GM21390 (cell line): Measurements from ENCODE around the gene UBE2D3.
A peak's percentile ranks its signal among the peaks of the same experiment; 100 is the strongest.
"Not testable (repeated sequence)": the region's sequence is repeated elsewhere in the genome, so short reads cannot be mapped to it uniquely, and the experiment has no call there.

Experiments used
- ATAC-seq: cut with Tn5 transposase; IDR thresholded peaks from one replicate; pipeline ENCODE4 v1.9.1; 2021; ENCODE audit not compliant: unreplicated experiment

The UBE2D3 gene

DNA sequence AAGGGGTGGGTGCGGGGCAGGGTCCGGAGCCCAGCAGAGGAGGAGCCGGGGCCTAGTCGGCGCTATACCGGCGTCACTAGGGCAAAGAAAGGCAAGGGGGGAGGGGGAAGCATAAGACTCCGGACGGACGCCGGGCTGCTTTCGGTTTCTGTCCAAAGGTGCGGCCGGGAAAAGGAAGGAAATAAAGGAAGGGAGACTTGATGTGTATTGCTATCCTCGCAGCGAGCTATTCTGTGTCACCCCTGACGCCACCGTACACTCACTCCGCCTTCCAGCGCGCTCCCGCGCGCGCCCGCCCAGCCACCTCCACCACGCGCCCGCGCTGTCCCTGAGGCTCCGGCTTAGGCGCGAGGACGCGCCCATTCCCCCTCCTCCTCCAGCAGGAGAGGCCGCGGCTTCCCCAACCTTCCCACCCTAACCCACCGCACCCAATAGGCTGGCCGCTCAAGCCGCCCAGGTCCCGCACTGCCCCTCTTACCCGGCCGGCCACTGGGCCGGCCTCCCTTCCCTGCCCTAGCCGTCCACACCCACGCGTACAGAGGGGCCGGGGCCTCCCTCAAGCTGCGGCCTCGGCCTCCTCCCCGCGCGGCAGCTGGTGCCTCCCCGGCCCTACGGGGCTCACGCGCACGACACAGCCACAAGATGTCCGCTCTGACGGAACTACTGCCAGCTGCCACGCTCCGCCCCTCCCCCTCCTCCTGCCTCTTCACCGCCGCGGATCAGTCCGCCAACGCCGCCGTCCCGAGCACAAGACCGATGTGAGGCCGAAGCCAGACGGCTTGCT is at the start of gene UBE2D3:
Gene UBE2D3, minus strand, starts transcription at position 662 of the 784 bp plus-strand sequence. CDS start 1,043 bp downstream, outside the sequence.
- peak; percentile 30 for ATAC-seq

DNA sequence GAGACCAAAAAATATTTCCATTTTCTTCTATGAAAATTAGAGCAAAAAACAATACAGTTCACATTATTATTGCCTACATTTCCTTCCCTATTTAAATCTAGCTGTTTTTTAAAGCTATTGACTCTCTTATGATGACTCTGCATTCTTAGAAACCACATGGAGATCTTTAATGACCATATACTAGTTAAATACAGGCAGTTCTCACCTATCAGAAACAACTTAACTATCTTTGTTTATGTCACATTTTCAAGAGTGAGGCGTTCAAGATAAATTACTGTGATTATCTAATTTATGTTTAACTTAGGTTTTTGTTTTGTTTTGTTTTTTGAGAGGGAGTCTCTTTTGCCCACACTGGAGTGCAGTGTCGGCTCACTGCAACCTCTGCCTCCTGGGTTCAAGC is 44.4 kb upstream of the UBE2D3 start:
- ATAC-seq, result no peak

DNA sequence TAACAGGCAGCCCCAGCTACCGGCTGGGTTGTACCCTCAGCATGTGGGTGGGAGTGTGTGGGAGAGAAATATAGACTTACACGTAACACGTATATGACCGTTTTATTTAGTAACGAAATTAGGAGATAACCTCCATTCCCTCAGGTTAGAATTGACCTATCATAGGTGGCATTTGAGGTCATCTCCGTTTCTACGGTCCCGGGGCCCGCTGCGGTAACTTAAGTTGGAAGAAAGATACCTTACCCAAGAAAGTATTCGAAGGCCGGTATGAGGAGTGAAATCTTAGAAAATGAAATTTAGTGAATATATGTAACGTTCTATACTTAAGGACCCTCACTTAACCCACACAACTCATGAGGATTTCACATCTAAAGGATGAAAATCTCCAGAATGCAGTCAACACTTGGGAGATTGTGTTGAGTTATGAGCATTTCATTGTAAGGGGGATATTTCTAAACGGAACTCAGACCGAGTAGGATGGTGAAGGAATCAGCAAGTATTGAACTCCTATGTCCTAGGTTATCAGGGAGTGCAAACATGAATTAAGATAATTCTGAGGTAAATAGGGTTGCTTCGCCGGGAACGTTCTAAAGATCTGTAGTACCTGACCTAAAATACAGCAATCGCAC is 42.3 kb upstream of the UBE2D3 start:
- ATAC-seq, result peak; percentile 21

DNA sequence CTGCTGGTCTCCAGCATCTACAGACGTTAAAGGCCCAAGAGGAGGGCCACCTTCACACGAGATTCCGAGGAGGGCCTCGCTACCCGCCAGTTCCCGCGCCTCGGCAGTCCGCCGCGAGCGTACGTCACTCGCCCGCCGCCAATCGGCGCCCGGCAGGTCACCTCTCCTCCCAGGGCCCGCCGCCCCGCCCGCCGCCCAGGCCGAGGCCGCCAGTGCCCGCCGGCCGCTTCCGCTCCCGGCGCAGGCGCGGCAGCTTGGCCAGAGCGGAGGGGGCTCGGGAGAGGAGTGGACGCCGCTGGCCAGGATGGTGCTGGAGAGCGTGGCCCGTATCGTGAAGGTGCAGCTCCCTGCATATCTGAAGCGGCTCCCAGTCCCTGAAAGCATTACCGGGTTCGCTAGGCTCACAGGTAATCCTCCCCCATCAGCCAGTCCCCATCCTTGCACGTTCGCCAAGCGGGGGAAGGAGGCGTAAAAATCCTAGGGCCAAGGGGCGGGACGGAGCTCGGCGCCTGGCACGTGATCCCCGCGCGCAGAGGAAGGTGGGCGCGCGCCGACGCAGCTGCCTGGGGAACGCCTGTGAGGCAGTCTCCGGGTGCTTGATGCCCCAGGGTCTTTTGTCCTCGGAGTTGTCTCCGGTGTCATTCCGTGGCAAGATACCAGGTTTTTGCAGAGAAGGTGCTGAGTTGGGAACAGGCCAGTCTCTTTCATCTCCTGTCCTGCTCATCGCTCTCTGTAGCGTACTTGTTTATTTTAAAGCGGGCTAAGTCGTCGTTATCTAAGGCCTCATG is 41.6 kb upstream of the UBE2D3 start, which contains the start of gene CISD2:
Gene CISD2, plus strand, starts transcription at position 212 of the 788 bp plus-strand sequence. Its CDS starts 93 bp downstream, at position 305.
- peak; percentile 83 for ATAC-seq

DNA sequence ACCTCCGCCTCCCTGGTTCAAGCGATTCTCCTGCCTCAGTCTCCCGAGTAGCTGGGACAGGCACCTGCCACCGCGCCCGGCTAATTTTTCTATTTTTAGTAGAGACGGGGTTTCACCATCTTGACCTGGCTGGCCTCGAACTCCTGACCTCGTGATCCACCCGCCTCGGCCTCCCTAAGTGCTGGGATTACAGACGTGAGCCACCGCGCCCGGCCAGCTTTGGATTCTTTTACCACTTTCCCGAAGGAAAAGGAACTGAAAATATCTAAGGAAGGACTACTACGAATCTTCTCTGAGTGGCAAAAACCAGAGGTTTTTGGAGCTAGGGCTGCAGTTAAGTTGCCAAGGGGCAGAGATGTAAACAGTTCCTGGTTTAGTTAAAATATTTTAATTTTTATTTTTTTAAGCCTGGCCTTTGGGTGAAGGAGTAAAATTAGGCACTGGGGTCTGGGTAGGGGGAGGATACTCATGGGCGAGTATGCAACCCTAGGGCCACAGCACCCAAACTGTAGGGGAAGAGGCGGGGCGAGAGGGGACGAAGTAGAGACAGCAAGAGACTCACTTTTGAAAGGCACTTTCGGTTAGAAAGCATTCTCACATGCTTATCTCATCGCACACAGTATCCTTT is 40.9 kb upstream of the UBE2D3 start:
- ATAC-seq, result no peak

DNA sequence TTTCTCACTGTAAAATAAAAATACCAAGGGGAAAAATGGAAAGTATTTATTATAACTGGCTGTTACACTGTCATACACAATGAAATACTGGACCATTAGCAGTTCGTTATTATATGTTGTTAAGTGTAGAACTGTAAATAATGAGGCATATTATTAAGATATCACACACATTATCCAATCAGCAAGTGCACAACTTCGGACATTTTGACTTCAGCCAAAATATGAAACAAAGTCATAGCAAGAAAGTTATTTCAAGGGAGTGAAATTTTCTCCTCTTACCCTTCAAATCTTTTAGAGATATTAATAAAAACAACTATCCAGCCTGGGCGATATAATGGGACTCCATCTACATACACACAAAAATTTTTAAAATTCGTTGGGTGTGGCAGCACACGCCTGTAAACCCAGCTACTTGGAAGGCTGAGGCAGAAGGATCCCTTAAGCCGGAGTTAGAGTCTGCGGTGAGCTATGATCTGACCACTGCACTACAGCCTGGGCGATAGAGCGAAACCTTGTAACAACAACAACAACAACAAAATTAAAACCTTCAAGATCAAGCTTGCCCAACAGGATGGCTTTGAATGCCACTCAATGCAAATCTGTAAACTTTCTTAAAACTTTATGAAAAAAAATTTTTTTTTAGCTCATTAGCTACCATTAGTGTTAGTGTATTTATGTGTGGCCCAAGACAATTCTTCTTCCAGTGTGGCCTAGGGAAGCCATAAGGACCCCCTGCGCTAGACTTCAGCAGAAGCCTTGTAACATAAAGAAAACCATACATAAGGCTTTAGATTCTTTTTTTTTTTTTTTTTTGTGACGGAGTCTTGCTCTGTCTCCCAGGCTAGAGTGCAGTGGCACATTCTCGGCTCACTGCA is 40.2 kb upstream of the UBE2D3 start:
- ATAC-seq, result no peak

DNA sequence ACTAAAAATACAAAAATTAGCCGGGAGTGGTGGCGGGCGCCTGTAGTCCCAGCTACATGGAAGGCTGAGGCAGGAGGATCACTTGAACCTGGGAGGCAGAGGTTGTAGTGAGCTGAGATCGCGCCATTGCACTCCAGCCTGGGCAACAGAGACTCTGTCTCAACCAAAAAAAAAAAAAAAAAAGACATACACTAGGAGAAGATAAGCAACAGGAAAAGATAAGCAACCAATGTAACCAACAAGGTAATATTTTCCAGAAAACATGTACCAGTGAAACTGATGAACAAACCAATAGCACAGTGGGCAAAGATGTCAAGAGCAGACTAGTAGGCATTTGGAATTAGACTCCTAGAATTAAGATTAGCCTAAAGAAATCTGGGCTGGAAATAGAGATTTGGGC is 38.0 kb upstream of the UBE2D3 start:
- not testable (repeated sequence) for ATAC-seq

DNA sequence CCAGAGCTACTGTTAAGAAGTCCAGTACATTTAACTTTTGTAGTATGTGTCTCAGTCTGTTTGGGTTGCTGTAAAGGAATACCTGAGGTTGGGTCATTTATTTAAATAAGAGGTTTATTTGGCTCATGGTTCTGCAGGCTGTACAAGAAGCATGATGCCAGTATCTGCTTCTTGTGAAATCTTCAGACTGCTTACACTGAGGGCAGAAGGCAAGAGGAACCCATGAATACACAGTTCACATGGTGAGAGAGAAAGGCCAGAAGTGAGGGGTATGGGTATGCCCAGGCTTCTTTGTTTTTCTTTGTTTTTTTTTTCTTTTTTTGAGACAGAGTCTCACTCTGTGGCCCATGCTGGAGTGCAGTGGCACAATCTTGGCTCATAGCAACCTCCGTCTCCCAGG is 35.4 kb upstream of the UBE2D3 start:
- ATAC-seq, result no peak

DNA sequence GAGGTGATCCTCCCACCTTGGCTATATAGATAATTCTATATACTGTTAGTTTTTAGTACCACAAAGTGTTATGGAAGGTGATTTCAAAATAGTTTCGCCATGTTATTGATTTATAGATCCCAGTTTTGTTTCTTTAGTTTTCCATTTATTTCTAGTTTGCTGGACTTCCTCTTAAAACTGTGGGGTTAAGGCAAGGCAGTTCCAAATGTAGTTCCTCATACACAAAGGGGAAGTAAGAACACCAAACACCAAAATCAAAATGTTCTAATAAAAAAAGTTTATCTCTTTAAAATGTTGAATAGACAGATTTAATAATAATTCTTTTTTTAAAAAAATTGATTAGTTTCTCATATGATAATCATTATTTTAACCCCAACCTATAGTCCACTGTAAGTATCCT is 34.7 kb upstream of the UBE2D3 start:
- ATAC-seq, result no peak

DNA sequence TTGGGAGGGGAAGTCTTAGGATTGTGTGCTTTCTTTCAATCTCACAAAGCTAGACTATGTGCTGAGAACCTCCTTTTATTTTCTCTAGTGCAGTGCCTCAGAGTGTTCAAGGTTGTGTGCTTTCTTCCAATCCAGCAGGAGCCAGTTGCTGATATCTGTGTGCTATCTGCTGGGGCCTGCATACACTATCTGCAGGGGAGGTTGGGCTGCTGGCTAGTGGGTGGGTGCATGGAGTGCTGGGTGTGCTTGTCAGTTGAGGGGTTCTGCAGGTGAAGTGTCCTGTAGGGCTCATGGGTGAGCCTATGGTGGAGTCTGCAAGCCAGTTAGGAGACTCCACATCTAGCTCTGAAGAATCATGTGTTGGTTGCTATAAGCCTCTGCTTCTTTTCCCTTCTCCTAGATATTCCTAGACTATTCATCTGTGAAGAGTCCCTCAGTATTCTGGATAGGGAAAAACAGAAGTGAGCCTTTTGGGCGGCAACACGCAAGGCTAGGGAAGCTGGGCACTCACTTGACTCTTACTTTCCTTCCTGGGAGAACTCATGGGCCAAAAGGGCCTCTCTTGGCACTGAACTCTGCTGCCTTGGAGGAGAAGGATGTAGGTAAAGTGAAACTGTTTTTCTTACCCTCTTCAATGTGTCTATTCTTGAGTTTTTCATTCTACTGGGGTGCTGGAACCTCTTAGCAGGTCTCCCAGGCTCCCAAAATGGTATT is 33.4 kb upstream of the UBE2D3 start:
- no peak for ATAC-seq

DNA sequence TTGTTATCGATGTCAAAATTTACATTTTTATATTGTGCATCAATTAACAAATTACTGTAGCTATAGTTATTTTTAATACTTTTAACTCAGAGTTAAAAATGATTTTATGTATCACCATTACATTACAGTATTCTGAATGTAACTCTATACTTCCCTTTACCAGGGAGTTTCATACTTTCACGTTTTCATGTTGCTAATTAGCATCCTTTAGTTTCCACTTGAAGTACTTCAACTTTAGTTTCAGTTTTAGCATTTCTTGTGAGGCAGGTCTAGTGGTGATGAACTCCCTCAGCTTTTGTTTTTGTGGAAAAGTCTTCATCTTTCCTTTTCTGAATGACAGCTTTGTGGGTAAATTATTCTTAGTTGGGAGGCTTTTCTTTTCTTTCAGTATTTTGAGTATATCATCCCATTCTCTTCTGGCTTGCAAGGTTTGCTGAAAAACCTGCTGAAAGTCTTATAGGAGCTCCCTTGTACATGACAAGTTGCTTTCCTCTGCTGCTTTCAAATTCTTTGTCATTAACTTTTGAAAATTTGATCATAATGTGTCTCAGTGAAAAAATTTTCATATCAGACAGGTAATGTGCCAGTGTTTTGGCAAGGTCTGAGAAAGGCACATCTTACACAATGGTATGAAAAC is 31.6 kb upstream of the UBE2D3 start:
- no peak for ATAC-seq

DNA sequence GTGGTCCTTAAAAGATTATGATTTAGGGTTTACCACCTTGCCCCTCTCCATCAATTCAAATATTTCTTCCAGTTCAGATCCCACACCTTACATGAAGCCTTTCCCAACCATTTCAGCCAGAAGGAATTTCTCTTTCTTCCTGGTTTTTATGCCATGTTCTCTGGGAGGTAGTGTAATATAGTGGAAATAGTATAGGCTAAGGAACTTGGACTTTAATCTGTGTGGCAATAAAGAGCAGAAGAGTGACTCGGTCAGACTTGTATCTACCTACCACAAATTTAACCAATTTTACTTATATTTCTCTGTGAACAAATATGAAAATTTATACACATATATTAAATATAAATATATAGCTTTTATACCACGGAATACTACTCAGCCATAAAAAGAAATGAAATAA is 23.0 kb upstream of the UBE2D3 start:
- ATAC-seq, result no peak

DNA sequence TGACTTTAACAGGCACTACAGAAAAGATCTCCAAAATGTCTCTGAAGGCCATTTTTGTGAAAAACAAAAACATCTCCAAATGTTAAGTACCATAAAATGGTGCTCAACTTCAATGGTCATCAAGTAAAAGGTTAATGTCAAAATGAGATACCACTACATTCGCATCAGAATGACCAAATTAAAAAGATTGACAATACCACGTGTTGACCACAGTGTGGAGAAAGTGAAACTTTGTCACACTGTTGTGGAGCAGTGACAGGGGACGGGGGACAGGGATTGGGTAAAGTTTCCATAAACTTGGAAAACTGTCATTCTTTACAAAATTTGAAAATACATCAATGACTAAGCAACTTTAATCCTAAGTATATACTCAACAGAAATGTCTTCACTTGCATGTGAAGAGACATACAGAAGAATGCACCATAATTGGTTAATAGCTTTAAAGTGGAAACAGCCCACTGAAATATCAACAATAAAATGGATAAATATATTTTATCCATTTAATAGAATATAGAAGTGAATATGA is 22.3 kb upstream of the UBE2D3 start:
- no peak for ATAC-seq

DNA sequence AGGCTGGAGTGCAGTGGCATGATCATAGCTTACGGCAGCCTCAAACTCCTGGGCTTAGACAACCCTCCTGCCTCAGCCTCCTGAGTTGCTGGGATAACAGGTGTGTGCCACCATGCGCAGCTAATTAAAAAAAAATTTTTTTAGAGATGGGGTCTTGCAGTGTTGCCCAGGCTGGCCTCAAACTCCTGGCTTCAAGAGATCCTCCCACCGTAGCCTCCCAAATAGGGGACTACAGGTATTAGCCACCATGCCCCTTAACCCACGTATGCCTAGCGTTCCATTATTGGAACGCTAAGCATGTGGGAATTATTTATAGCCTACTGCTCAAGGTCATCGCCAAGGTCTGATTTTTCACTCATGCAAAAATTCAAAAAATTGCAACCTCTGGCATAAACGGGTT is 20.3 kb upstream of the UBE2D3 start:
- ATAC-seq, result no peak

DNA sequence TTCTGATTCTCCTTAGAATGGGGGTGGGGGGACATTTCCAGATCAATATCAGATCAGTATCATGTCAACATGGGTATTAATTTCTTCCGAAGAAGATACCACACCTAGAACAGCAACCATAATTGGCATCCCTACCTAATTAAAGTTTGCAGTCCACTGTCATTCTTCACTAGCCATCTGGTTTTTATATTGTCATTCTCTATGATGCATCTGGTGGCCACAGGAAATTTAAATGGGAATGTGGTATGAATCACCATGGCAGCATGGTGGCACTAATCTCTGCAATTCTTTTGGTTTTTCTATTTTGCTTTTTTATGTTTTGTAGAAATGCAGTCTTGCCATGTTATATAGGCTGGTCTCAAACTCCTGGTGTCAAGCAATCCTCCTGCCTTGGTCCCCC is 16.6 kb upstream of the UBE2D3 start:
- no peak for ATAC-seq

DNA sequence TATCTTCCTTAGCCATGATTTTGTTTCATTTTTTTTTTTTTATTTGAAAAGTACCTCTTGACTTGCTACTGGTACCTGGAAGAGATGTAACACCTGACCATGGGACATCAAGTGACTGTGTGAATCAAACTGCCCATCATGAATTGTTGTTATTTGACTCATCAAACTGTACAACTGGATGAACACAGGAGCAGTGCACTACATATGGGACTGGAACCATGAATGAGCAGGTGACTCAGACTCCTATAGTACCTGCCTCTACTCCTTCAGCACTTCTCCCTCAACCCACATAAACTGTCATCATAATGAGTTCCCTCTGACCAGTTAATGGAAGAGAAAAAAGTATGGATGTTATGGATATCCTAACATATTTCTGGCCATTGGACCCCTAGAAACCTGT is 15.9 kb upstream of the UBE2D3 start:
- ATAC-seq, result no peak

DNA sequence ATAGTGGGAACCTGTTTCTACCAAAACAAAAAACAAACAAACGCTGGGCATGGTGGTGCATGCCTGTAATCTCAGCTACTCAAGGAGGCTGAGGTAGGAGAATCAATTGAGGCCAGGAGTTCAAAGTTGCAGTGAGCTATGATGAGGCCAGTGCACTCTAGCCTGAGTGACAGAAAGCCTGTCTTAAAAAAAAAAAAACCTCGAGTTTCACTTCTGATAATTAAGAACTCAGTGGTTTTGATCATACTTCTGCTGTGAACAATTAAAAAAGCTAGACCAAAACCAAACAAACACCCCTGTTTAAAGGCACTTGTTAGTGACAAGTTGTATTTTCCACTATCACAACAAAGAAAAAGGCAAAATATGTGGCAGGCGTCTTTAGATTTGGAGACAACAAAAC is 15.0 kb upstream of the UBE2D3 start:
- ATAC-seq, result no peak

DNA sequence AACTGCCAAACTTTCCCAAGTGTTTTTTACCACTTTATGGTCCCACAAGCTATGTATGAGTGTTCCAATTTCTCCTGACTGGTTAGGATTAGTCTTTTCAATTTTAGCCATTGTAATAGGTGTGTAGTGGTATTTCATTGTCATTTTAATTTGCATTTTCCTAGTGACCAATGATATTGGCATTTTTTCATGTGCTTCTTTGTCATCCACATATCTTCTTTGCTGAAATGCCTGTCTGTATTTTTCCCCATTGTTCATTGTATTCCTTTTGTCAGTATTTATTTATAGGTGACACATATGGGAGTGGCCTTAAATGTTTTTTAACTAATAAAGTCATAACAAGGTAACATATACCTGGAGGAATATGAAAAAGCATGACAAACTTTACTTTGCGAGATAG is 9.2 kb upstream of the UBE2D3 start:
- ATAC-seq, result no peak

DNA sequence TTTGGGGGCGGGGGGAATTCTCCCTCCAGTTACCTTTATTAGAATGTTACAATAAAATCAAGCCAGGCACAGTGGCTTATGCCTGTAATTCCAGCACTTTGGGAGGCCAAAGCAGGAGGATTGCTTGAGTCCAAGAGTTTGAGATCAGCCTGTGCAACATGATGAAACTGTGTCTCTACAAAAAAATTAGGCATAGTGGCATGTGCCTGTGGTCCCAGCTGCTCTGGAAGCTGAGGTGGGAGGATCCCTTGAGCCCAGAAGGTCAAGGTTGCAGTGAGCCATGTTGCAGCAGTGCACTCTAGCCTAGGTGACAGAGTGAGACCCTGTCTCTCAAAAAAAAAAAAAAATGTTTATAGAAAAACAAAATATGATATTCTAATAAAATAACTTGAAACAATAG is 5.3 kb upstream of the UBE2D3 start:
- ATAC-seq, result no peak
